ENCODE results near the gene ETFRF1. TPM values are rescaled to one million over a fixed set of nuclear protein-coding genes. Genes with fewer than 3 reads are reported as not detected.

ETFRF1 gene
- total RNA-seq, 1 experiment from 2014 or later: 8.4 TPM

DNA sequence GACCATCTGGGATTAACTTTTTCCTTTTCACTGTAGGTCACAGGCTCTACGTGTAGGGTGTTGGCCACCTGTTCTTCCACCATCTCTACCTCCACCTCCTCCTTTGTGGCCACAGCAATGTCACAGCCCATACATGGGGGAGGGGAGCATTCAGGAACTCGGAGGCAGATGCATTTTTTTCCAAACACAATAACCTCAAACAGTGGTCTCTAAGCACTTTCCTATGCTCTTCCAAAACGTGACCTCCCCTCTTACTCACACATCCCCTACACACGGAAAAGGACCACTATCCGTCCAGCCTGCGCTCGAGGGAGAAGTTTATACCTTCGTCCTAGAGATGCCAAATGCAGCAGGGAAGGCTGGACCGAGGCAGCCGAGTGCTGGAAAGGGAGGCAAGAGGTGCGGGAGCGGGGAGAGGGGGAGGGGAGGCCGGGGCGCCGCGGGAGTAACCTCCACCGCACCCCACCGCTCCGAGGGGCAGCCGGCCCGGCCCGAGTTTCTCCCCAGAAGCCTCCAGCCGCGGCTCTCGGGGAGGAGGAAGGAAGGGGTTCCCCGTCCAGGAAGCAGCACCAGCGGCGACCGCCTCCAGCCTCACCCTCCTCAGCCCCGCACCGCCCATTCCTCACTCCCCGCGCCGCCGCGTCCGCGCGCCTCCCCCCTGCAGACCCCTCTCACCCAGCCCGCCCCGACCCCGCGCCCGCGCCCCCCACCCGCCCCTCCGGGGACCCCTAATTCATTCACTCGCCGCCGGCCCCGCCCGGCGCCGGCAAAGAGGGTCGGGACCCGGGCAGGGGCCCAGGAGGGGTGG lies 55.1 kb downstream of the ETFRF1 start:
- Histone ChIP-seq H3K4me2 (ENCODE audit: low read length) (peak overlapping the region; percentile 90), H4K20me1 (ENCODE audit: insufficient read depth) (no peaks in the 10 kb centered on the region), H3K9me2 (ENCODE audit: insufficient read depth) (no peaks in the 10 kb centered on the region), H2AFZ (ENCODE audit: low read depth, low read length, poor library complexity, severe bottlenecking) (no peak overlapping the region), H3K4me1 (ENCODE audit: control insufficient read depth in 1 of 2, insufficient read depth in 2 of 2, low read length in 2 of 2) (peaks cover 0 to 16% of the 10 kb centered on the region in 2 experiments; a peak in 3 of 4 replicates), H3K4me3 (replicated peaks in 1 of 2; ENCODE audit: low read depth in 1 of 2, low read length in 2 of 2) (peak overlapping the region; percentile 84 to 93), H3K27ac (ENCODE audit: low read depth, low read length) (peak overlapping the region; percentile 61), H3K9ac (ENCODE audit: low read length) (peak overlapping the region; percentile 81), H3K27me3 (ENCODE audit: insufficient read depth, low read length) (no peaks in the 10 kb centered on the region), H3K36me3 (ENCODE audit: control insufficient read depth in 1 of 2, insufficient read depth in 2 of 2, low read length in 2 of 2) (no peaks in the 10 kb centered on the region), H3K79me2 (ENCODE audit: insufficient read depth, low read length) (peaks cover 49% of the 10 kb centered on the region), H3K9me3 (ENCODE audit: control insufficient read depth in 1 of 2, insufficient read depth in 1 of 2, low read depth in 1 of 2, low read length in 2 of 2) (no peaks in the 10 kb centered on the region)
- DNase-seq (ENCODE audit: low read depth, low spot score) (no peak), ATAC-seq (peak; percentile 30)
- intact Hi-C loops (cut with micrococcal nuclease): loop anchor here (10.0 kb wide), 2 partner anchors 305 to 795 kb away; partner anchors contain the start of gene LMNTD1
- ChIA-PET POLR2A (interaction anchor here (0.6 to 2.1 kb wide), 8 partner anchors 9 to 1967 kb away, joined by 3 to 8 read pairs (median 4); no protein-coding TSS in a partner anchor), CTCF (interaction anchor here (1.0 to 2.4 kb wide), 2 partner anchors 9 to 137 kb away, joined by 6 to 16 read pairs; no protein-coding TSS in a partner anchor), RAD21 (ENCODE audit: low non-redundant PET in 1 of 2, low total read pairs in 2 of 2, uncharacterized antibody in 2 of 2, unreplicated experiment in 2 of 2) (interaction anchor here (0.6 to 1.0 kb wide), 3 partner anchors 9 to 137 kb away, joined by 3 to 4 read pairs (median 4); no protein-coding TSS in a partner anchor)
- no TSS peak for BruUV-seq (replicated peaks)
- TF ChIP-seq POLR2AphosphoS5 (IDR thresholded peaks at IDR 0.05; ENCODE audit: low read depth, low read length) (no peak), YY1 (IDR thresholded peaks at IDR 0.05; ENCODE audit: extremely low read depth, insufficient replicate concordance, low read depth, low read length) (no peak), POLR2A (IDR thresholded peaks at IDR 0.05; ENCODE audit: borderline replicate concordance, extremely low read depth, insufficient read depth, insufficient read length) (no peak), TCF7L2 (IDR thresholded peaks at IDR 0.05; ENCODE audit: borderline replicate concordance, extremely low read depth, insufficient read depth, insufficient read length) (no peak), EZH2phosphoT487 (IDR thresholded peaks at IDR 0.05; ENCODE audit: borderline replicate concordance) (no peak), SP1 (IDR thresholded peaks at IDR 0.05; ENCODE audit: low read depth) (no peak)
- TF ChIP-seq, protein P1, sequence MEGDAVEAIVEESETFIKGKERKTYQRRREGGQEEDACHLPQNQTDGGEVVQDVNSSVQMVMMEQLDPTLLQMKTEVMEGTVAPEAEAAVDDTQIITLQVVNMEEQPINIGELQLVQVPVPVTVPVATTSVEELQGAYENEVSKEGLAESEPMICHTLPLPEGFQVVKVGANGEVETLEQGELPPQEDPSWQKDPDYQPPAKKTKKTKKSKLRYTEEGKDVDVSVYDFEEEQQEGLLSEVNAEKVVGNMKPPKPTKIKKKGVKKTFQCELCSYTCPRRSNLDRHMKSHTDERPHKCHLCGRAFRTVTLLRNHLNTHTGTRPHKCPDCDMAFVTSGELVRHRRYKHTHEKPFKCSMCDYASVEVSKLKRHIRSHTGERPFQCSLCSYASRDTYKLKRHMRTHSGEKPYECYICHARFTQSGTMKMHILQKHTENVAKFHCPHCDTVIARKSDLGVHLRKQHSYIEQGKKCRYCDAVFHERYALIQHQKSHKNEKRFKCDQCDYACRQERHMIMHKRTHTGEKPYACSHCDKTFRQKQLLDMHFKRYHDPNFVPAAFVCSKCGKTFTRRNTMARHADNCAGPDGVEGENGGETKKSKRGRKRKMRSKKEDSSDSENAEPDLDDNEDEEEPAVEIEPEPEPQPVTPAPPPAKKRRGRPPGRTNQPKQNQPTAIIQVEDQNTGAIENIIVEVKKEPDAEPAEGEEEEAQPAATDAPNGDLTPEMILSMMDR (IDR thresholded peaks at IDR 0.05 in 2 of 3, conservative IDR thresholded peaks at IDR 0.05 in 1 of 3; ENCODE audit: borderline replicate concordance in 1 of 3, insufficient read depth in 1 of 3, low read depth in 2 of 3, low read length in 2 of 3): no peak
- TF ChIP-seq, protein P2, sequence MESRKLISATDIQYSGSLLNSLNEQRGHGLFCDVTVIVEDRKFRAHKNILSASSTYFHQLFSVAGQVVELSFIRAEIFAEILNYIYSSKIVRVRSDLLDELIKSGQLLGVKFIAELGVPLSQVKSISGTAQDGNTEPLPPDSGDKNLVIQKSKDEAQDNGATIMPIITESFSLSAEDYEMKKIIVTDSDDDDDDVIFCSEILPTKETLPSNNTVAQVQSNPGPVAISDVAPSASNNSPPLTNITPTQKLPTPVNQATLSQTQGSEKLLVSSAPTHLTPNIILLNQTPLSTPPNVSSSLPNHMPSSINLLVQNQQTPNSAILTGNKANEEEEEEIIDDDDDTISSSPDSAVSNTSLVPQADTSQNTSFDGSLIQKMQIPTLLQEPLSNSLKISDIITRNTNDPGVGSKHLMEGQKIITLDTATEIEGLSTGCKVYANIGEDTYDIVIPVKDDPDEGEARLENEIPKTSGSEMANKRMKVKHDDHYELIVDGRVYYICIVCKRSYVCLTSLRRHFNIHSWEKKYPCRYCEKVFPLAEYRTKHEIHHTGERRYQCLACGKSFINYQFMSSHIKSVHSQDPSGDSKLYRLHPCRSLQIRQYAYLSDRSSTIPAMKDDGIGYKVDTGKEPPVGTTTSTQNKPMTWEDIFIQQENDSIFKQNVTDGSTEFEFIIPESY (IDR thresholded peaks at IDR 0.05; ENCODE audit: extremely low read depth, insufficient replicate concordance, low read length): no peak
- TF ChIP-seq, protein P3, sequence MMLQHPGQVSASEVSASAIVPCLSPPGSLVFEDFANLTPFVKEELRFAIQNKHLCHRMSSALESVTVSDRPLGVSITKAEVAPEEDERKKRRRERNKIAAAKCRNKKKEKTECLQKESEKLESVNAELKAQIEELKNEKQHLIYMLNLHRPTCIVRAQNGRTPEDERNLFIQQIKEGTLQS (IDR thresholded peaks at IDR 0.05): no peak
